SIG-M5 treated with dmso at 0.1 percent for 504 hours (cell line): Measurements from ENCODE around the gene WFIKKN1.
A peak's percentile ranks its signal among the peaks of the same experiment; 100 is the strongest.
"Not testable (repeated sequence)": the region's sequence is repeated elsewhere in the genome, so short reads cannot be mapped to it uniquely, and the experiment has no call there.

Experiments
- DNase-seq: peaks from one replicate; lab custom pipeline; 2025; ENCODE audit not compliant: unreplicated experiment; lab: John Stamatoyannopoulos, UW

The WFIKKN1 gene

GRCh38 chr16:593807-594206, 37.0 kb upstream of the WFIKKN1 start:
- DNase-seq: no peak

- DNase-seq: no peak
Measured at GRCh38 chr16:595094-595528, 35.7 kb upstream of the WFIKKN1 start.

- peak; percentile 10 for DNase-seq
Measured at GRCh38 chr16:595942-596735, 34.6 kb upstream of the WFIKKN1 start.

- no peak for DNase-seq
Measured at GRCh38 chr16:596736-597060, 34.1 kb upstream of the WFIKKN1 start.

GRCh38 chr16:597655-598054, 33.1 kb upstream of the WFIKKN1 start:
- DNase-seq: not testable (repeated sequence)

GRCh38 chr16:598823-599739, 31.7 kb upstream of the WFIKKN1 start:
- no peak for DNase-seq

- peak; percentile 49 for DNase-seq
Measured at GRCh38 chr16:600781-601180, 30.0 kb upstream of the WFIKKN1 start.

GRCh38 chr16:603933-604332, 26.9 kb upstream of the WFIKKN1 start:
- no peak for DNase-seq

GRCh38 chr16:606656-607307, 24.0 kb upstream of the WFIKKN1 start:
- no peak for DNase-seq

- DNase-seq: no peak
Measured at GRCh38 chr16:608019-608418, 22.8 kb upstream of the WFIKKN1 start.

GRCh38 chr16:609316-609715, 21.5 kb upstream of the WFIKKN1 start:
- no peak for DNase-seq

GRCh38 chr16:609984-610383, 20.8 kb upstream of the WFIKKN1 start:
- no peak for DNase-seq

- DNase-seq: no peak
Measured at GRCh38 chr16:610513-611381, 20.0 kb upstream of the WFIKKN1 start.

GRCh38 chr16:615122-615521, 15.7 kb upstream of the WFIKKN1 start:
- no peak for DNase-seq

GRCh38 chr16:616733-617586, 13.8 kb upstream of the WFIKKN1 start:
- DNase-seq: no peak

GRCh38 chr16:617855-618254, 12.9 kb upstream of the WFIKKN1 start:
- no peak for DNase-seq

- no peak for DNase-seq
Measured at GRCh38 chr16:619476-620100, 11.2 kb upstream of the WFIKKN1 start.

GRCh38 chr16:620700-621525, 9.9 kb upstream of the WFIKKN1 start:
- no peak for DNase-seq
